Suppressor macrophage (primary cell): Measurements from ENCODE around the gene CHSY3.
A peak's percentile ranks its signal among the peaks of the same experiment; 100 is the strongest.

Experiments
- DNase-seq, 4 experiments: peaks; one replicate each; pipeline ENCODE4 v3.0.0-alpha.2; 2020 to 2022

Gene CHSY3

DNA sequence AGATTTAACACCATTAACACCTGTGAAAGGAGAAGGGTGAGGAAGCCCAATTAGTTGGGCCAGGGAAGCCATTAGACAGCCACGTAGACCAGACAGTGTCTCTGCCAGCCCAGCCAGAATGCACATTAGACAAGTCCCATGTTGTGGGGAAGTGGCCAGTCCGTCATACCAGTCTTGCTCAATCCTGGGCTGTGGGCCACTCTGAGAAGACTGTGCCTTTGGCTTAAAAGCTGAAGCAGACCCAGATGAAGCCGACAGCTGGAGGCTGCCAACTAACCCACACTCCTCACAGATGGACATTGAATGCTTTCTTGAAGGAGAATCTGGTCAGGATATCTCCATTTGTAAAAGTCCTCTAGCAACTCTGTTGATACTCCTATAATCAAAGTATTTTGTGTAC is 128.5 kb downstream of the CHSY3 start:
- peak; percentile 62 to 80 (median 80) for DNase-seq

GRCh38 chr5:130034566-130035210 is 130.4 kb downstream of the CHSY3 start:
- peak; percentile 43 to 87 (median 69) for DNase-seq

GRCh38 chr5:130035388-130035787 is 131.1 kb downstream of the CHSY3 start:
- DNase-seq = peak in 2 of 4 experiments; percentile 11 to 17

GRCh38 chr5:130037905-130038304 is 133.6 kb downstream of the CHSY3 start:
- no peak for DNase-seq

- DNase-seq = no peak
Measured at GRCh38 chr5:130043834-130044233, 139.6 kb downstream of the CHSY3 start.

DNA sequence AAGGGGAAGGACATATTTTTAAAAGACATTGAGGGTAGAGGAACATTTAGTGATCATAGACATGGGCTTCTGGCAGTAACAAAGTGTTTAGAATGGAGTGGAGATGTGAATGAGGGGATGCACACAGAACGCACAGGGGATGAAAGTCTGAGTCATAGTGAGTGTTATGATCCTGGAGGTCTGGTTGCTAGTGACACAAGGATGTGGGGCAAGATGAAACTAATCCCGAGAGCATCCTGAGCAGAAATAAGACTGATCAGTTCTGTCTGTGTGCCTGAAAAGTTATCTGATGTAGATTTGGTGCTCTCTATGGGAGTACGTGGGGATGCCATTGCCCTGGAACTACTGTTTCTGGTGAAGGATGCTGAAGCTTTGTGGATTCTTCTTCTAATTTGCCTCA is 141.1 kb downstream of the CHSY3 start:
- no peak for DNase-seq

GRCh38 chr5:130050585-130050984 is 146.3 kb downstream of the CHSY3 start:
- DNase-seq = no peak

DNA sequence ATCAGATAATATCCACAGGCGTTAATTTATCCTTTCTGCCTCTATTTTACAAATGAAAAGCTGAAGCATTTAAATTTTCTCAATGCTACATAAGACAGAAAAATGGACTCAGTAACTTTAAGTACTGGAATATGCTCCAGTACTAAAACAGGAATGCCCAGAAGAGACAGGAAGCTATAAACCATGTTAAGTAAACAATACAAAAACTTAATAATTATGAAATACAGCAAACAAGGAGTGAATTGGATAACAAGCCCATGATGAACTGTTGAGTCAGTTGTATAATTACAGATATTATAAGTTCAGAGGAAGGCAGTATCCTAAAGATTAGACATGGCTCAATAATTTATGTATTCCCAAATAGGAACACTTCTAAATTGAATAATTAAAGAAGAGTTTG is 148.5 kb downstream of the CHSY3 start:
- DNase-seq = no peak

- no peak for DNase-seq
Measured at GRCh38 chr5:130055572-130055971, 151.3 kb downstream of the CHSY3 start.

DNA sequence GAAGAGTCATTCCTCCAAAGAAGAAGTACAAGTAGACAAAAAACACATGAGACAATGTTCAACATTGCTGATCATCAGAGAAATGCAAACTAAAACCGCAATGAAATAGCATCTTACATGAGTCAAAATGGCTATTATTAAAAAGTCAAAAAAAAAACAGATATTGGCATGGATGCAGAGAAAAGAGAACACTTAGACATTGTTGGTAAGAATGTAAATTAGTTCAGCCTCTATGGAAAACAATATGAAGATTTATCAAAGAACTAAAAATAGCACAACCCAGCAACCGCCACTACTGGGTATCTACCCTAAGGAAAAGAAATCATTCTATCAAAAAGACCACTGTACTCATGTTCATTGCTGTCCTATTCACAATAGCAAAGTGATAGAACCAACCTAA is 157.5 kb downstream of the CHSY3 start:
- no peak for DNase-seq

DNA sequence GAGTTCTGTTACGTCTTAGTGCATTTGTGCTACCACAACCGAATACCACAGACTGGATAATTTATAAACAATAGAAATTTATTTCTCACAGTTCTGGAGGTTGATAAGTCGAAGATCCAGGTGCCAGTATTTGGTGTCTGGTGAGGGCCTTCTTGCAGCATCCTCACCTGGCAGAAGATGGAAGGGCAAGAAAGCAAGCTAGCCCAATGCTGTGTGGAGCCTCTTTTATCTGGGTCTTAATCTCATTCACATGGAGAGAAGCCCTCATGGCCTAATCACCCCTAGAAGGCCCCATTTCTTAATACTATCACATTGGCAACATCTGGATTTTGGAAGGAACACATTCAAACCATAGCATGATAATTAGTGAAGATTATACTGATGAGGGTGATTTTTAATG is 159.3 kb downstream of the CHSY3 start:
- no peak for DNase-seq

- no peak for DNase-seq
Measured at GRCh38 chr5:130064484-130064883, 160.2 kb downstream of the CHSY3 start.

- DNase-seq = no peak
Measured at GRCh38 chr5:130065617-130066016, 161.4 kb downstream of the CHSY3 start.

DNA sequence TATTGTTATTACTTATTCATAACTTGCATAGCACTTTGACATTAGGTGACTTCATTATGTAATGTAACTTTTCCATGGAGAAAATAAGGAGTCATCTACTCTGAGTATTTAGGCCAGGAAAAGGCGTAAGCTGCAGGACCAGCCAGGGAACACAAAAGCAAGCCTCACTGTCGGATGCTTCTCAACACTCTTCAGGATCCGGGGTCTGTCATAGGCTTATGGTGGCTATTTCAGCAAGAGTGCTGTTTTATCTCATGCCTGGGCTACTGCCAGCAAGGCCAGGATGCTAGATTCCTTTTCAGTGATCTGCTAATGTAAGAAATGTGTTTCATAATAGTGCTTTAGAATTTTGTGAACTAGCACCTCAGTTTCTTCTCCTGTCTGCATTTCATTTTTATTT is 162.4 kb downstream of the CHSY3 start:
- DNase-seq = no peak

DNA sequence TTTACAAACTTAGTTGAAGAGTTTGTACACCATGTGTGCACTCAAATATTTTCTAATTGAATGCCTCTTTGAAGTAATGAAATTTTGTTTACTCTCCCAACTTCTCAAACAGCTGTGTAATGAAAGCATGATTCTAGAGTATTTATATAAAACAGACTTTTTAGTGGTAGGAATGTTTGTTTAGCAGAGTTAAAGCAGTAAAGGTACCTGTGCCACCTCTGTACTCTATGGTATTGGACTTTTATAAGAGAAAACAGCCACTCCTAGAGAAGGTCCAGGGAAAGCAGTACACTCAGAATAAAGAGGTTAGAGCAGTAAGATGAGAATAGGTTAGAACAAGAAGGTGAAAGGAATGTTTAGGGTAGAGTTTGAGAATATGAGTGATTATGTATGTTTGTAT is 163.1 kb downstream of the CHSY3 start:
- no peak for DNase-seq

DNA sequence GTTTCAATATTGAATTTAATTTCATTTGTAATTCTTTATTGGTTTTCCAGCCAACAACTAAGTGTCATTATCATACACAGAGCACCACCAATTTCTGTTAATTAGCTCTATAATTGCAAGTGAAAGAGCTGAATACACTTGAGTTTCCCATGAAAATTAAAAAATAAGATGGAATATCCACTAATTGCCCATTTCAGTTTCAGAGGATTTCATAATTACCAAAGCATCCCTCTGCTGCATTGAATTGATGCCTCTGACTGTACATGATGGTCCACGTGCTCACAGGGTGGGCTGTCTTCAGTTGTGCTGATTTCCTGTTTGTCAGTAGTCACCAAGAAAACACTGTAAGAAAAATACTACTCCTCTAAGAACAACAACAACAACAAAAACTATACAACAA is 163.8 kb downstream of the CHSY3 start:
- no peak for DNase-seq

- DNase-seq = no peak
Measured at GRCh38 chr5:130068988-130069387, 164.7 kb downstream of the CHSY3 start.

GRCh38 chr5:130074820-130075219 is 170.6 kb downstream of the CHSY3 start:
- no peak for DNase-seq

GRCh38 chr5:130077007-130077406 is 172.7 kb downstream of the CHSY3 start:
- DNase-seq = no peak

DNA sequence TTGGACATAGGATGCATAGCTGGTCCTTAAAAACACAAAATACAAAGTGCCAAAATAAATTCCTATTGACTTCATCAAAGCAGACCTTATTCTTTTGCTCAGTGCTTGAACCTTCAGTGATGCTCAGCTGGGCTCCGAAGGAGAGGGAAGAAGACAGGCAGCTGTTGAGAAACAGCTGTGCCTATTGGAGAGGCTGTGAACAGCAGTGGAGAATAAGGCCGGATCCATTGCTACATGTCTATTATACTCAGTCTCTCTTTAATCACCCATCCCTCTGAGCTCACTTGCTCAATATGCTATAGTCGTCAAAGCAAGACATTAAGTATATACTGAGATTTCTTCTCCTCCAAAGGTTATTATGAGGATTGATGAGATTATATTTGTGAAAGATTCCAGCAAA is 174.4 kb downstream of the CHSY3 start:
- no peak for DNase-seq

GRCh38 chr5:130090569-130091270 is 186.5 kb downstream of the CHSY3 start:
- DNase-seq = no peak

DNA sequence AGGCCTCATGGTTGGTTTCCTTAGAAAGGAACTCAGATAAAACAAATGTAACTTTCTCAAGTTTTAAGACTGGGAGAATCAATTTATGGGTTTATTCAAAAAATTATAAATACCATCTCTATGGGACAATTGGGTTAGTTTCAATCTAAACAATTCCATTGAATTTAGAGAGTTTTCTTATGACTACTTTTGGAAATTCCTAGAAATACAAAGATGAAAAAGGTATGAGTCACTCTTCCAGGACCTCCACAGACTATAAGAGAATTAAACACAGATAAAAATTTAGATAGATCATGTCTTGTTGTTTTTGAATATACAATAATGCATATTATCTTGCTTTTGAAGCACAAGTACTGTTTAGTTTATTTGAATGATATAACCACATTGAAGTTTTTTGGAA is 188.7 kb downstream of the CHSY3 start:
- DNase-seq = no peak

- no peak for DNase-seq
Measured at GRCh38 chr5:130096483-130096882, 192.2 kb downstream of the CHSY3 start.

GRCh38 chr5:130099008-130099407 is 194.7 kb downstream of the CHSY3 start:
- no peak for DNase-seq

GRCh38 chr5:130102375-130102774 is 198.1 kb downstream of the CHSY3 start:
- no peak for DNase-seq
